Immature natural killer cell (primary cell): ENCODE data around the gene CDC14B. TPM values are rescaled to one million over a fixed set of nuclear protein-coding genes. Genes with fewer than 3 reads are reported as not detected.

Experiments used
- DNase-seq, 3 donors: peaks; one replicate each; pipeline ENCODE4 v3.0.0; 2022; ENCODE audit warnings: mixed read lengths in 1 of 3
- H3K27ac Mint-ChIP-seq, 6 donors: one replicate each; pipeline ENCODE4 v1.8.0; 2020; ENCODE audit warnings: mixed read lengths in 6 of 6, mild to moderate bottlenecking in 5 of 6, inconsistent platforms in 4 of 6, moderate library complexity in 3 of 6
- H3K27me3 Mint-ChIP-seq, 3 donors: one replicate each; pipeline ENCODE4 v1.8.0; 2020 to 2021; ENCODE audit warnings: low read depth in 3 of 3, mild to moderate bottlenecking in 3 of 3, mixed read lengths in 3 of 3, moderate library complexity in 3 of 3, inconsistent platforms in 1 of 3
- H3K36me3 Mint-ChIP-seq, 3 donors: one replicate each; pipeline ENCODE4 v1.8.0; 2020; ENCODE audit warnings: mixed read lengths in 3 of 3, inconsistent platforms in 2 of 3, mild to moderate bottlenecking in 2 of 3
- H3K4me1 Mint-ChIP-seq, 2 donors: one replicate each; pipeline ENCODE4 v1.8.0; 2020; ENCODE audit warnings: inconsistent platforms in 2 of 2, mild to moderate bottlenecking in 2 of 2, mixed read lengths in 2 of 2, moderate library complexity in 1 of 2
- H3K4me3 Mint-ChIP-seq, 5 donors: one replicate each; pipeline ENCODE4 v1.8.0; 2020; ENCODE audit warnings: mild to moderate bottlenecking in 5 of 5, mixed read lengths in 5 of 5, inconsistent platforms in 3 of 5, moderate library complexity in 3 of 5
- H3K9me3 Mint-ChIP-seq, 6 donors: one replicate each; pipeline ENCODE4 v1.8.0; 2020; ENCODE audit warnings: mild to moderate bottlenecking in 6 of 6, mixed read lengths in 6 of 6, inconsistent platforms in 4 of 6, moderate library complexity in 3 of 6
- polyA plus RNA-seq, 3 donors: library from polyadenylated mRNA; unstranded; fragments of 300-500 nt; fragmentation: Illumina TruSeq; gene quantifications; one replicate each; pipeline ENCODE4 v1.2.3, GENCODE V29; 2021

Gene CDC14B
- polyA plus RNA-seq, 3 donors from 2014 or later, result 2.7 to 4.3 (median 4.1) TPM

DNA sequence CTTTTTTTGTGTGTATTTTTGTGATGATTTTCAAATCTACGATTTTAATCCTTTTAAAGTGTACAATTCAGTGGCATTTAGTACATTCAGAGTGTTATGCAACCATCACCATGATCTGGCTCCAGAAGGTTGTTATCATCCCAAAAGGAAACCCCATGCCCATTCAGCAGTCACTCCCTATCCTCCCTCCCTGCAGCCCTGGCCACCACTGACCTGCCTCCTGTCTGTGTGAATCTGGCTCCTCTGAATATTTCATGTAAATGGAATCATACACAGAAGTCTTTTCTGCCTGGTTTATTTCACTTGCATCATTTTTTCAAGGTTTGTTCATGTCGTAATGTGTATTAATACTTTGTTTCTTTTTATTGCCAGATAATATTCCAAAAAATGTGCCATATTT lies 137.2 kb downstream of the CDC14B start:
- Mint-ChIP-seq H3K9me3 (no peaks in the 10 kb centered on the region), H3K4me3 (no peak overlapping the region), H3K27ac (no peak overlapping the region), H3K27me3 (peaks cover 0 to 1% (median 0%) of the 10 kb centered on the region in 3 donors), H3K4me1 (no peaks in the 10 kb centered on the region), H3K36me3 (peaks cover 21 to 37% (median 28%) of the 10 kb centered on the region in 3 donors)
- DNase-seq, result no peak

DNA sequence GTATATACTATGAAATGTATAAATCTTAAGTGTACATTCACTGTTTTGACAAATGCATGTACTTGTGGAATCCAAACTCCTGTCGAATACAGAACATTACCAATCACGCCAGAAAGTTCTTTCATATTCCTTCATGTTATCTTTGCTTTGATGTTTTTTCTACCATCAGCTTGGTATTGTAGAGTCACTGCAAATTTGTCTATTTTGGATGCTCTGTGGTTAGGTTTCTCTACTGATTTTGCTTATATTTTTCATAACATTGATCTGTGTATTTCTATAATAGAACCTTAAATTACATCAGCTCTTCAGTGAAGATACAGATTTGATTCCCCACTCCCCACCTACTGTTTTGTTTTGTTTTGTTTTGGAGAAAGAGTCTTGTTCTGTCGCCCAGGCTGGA lies 138.9 kb downstream of the CDC14B start:
- no peaks in the 10 kb centered on the region for H3K4me1 Mint-ChIP-seq
- H3K36me3 Mint-ChIP-seq, result peaks cover 19 to 36% (median 30%) of the 10 kb centered on the region in 3 donors
- H3K4me3 Mint-ChIP-seq, result no peak overlapping the region
- no peak overlapping the region for H3K27ac Mint-ChIP-seq
- no peaks in the 10 kb centered on the region for H3K9me3 Mint-ChIP-seq
- no peak for DNase-seq
- H3K27me3 Mint-ChIP-seq, result peaks cover 0 to 1% (median 0%) of the 10 kb centered on the region in 3 donors

DNA sequence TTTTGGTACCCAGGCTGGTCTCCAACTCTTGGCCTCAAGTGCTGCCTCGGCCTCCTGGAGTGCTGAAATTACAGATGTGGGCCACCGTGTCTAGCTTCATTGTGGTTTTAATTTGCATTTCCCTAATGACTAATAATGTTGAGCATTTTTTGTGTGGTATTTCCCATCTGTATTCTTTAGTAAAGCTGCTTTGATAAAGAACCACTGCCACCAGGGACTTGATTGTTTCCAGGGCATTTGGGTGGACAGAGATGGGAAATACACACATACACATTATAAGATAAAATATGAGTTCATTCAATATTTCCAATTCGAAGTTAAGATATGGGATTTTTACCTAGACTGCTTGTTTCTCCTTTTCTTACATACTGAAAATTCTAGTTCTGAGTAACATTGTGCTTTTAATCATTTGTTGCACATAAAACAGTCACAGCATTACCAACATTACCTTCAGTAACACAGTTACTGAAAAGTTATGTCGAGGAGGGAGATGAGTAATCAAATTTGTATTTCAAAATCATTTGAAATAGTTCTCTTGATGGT lies 140.7 kb downstream of the CDC14B start:
- no peaks in the 10 kb centered on the region for H3K4me1 Mint-ChIP-seq
- no peaks in the 10 kb centered on the region for H3K9me3 Mint-ChIP-seq
- peaks cover 0 to 1% (median 0%) of the 10 kb centered on the region in 3 donors for H3K27me3 Mint-ChIP-seq
- DNase-seq, result no peak
- no peak overlapping the region for H3K4me3 Mint-ChIP-seq
- peaks cover 5 to 24% (median 15%) of the 10 kb centered on the region in 3 donors for H3K36me3 Mint-ChIP-seq
- H3K27ac Mint-ChIP-seq, result no peak overlapping the region

DNA sequence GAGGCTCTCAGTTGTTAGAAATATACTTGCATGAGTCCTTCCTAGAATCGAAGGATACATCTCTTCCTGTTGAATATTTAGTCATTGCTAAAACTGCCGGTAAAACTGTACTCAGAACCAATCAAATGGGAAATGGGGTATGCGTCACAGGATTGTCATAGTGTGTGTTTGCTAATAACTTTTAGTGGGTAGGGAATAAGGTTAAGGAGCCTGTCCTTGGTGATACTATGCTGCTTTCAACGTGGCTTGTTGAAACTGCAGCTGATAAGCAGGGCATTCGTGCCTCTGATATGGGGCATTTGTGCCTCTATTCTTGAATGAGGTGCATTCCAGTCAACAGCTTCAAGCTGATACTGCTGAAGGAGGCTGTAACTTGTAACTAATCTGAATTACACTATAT lies 143.1 kb downstream of the CDC14B start:
- Mint-ChIP-seq H3K27ac (peak overlapping the region in 1 of 6 donors; percentile 33), H3K27me3 (no peaks in the 10 kb centered on the region), H3K4me3 (no peak overlapping the region), H3K4me1 (no peaks in the 10 kb centered on the region), H3K9me3 (no peaks in the 10 kb centered on the region), H3K36me3 (peaks cover 2 to 8% (median 5%) of the 10 kb centered on the region in 3 donors)
- no peak for DNase-seq

DNA sequence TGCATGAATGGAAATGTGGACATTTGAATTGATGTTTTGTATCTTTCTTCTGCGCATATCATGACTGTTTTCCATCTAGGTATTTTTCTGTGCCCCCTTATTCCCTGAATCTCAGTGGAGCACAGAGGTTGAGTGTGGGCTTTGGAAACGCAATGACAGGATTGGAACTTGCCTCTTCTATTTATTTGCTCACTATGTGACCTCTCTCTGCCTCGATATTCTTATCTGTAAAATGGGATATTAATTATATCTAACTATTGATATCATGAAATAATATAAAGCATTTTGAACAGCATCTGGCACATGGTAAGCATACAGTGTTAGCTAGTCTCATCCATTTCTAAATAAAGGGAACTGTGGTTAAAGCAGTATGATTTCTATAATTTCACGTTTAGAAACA lies 143.6 kb downstream of the CDC14B start:
- Mint-ChIP-seq H3K27me3 (no peaks in the 10 kb centered on the region), H3K9me3 (no peaks in the 10 kb centered on the region), H3K27ac (no peak overlapping the region), H3K4me1 (no peaks in the 10 kb centered on the region), H3K36me3 (peaks cover 6 to 12% (median 8%) of the 10 kb centered on the region in 3 donors), H3K4me3 (no peak overlapping the region)
- DNase-seq, result no peak

DNA sequence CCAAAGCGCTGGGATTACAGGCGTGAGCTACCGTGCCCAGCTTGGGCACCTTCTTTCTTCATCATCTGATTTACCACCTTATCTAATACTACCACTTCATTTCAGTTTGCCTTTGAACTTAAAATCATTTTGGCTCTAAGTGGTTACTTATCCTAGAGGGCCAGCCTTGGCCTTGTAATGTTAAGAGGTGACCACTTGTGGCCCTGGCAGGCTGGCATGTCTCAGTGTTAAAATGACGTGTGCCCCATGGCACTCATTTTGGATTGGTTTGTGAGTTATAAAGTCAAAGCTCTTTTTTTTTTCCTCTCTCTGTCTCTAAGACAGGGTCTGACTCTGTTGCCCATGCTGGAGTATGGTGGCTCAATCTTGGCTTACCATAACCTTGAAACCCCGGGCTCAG lies 151.9 kb downstream of the CDC14B start:
- Mint-ChIP-seq H3K9me3 (no peaks in the 10 kb centered on the region), H3K27me3 (no peaks in the 10 kb centered on the region), H3K4me1 (no peaks in the 10 kb centered on the region), H3K4me3 (no peak overlapping the region), H3K27ac (no peak overlapping the region), H3K36me3 (peaks cover 11 to 33% (median 13%) of the 10 kb centered on the region in 3 donors)
- no peak for DNase-seq

DNA sequence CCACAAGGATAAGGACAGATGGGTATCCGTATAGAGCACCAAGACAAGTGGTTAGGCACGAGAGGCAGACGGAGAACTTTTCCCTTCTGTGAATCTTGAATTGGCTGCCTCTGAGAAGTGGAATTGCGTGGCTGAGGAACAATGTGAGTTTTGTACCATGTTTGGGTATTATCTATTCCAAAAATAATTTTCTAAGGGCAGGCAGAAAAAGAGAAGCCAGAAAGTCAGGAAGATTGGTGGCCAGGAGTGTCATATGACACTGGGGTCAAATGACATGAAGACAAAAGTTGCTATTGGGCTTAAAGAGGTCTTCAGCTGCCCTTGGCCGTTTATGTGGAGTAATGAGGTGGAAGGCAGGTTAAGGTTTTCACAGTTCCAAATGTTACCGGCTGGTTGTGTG lies 155.2 kb downstream of the CDC14B start:
- H3K27me3 Mint-ChIP-seq, result no peaks in the 10 kb centered on the region
- no peaks in the 10 kb centered on the region for H3K9me3 Mint-ChIP-seq
- DNase-seq, result no peak
- no peaks in the 10 kb centered on the region for H3K4me1 Mint-ChIP-seq
- no peak overlapping the region for H3K27ac Mint-ChIP-seq
- peaks cover 5 to 34% (median 13%) of the 10 kb centered on the region in 3 donors for H3K36me3 Mint-ChIP-seq
- H3K4me3 Mint-ChIP-seq, result no peak overlapping the region

DNA sequence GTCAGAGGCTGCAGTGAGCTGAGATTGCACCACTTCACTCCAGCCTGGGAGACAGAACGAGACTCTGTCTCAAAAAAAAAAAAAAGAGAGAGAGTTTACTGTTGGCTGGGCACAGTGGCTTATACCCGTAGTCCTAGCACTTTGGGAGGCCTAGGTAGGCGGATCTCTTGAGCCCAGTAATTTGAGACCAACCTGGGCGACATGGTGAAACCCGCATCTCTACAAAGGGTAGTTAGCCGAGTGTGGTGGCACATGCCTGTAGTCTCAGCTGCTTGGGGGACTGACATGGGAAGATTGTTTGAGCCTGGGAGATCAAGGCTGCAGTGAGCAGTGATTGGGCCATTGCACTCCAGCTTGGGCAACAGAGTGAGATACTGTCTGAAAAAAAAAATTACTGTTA lies 157.1 kb downstream of the CDC14B start:
- Mint-ChIP-seq H3K27me3 (no peaks in the 10 kb centered on the region), H3K4me1 (no peaks in the 10 kb centered on the region), H3K27ac (no peak overlapping the region), H3K9me3 (no peaks in the 10 kb centered on the region), H3K36me3 (peaks cover 5 to 34% (median 13%) of the 10 kb centered on the region in 3 donors), H3K4me3 (no peak overlapping the region)
- no peak for DNase-seq

DNA sequence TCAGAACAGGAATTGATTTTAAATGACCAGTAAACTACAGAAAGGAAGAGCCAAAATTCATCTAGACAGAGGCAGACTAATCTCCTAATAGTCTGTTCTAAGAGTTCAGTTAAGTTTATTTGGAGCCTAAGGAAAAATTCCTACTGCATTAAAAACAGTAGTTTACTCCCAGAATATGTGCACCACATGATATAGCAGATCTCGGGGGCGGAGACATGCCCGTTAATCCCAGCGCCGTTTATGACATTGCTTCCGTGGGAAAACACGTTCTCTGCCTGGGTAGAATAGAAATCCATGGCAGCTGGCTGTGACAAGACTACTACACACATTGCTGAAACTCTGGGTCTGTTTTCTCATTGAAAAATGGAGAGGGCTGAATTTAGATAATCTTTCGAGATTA lies 158.3 kb downstream of the CDC14B start:
- no peak overlapping the region for H3K4me3 Mint-ChIP-seq
- peaks cover 5 to 33% (median 10%) of the 10 kb centered on the region in 3 donors for H3K36me3 Mint-ChIP-seq
- no peaks in the 10 kb centered on the region for H3K9me3 Mint-ChIP-seq
- no peak for DNase-seq
- H3K27me3 Mint-ChIP-seq, result no peaks in the 10 kb centered on the region
- no peaks in the 10 kb centered on the region for H3K4me1 Mint-ChIP-seq
- H3K27ac Mint-ChIP-seq, result no peak overlapping the region

DNA sequence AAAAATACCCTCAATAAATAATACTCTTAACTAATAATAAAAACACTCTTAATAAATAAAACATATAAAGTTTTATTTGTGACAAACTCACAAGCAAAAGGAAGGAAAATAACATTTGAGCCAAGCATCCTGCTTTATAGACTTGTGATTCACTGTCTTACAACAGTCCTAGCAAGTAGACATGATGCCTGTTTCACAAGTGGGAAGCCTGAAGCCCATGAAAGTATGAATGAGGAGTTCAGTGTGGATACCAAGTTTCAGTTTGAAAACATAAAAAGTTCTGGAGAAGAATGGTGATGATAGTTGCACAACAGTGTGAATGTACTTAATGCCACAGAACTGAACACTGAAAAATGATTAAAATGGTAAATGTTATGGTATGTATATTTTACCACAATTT lies 158.8 kb downstream of the CDC14B start:
- no peak for DNase-seq
- Mint-ChIP-seq H3K4me1 (no peaks in the 10 kb centered on the region), H3K9me3 (no peaks in the 10 kb centered on the region), H3K36me3 (peaks cover 4 to 28% (median 10%) of the 10 kb centered on the region in 3 donors), H3K27me3 (no peaks in the 10 kb centered on the region), H3K4me3 (no peak overlapping the region), H3K27ac (no peak overlapping the region)

DNA sequence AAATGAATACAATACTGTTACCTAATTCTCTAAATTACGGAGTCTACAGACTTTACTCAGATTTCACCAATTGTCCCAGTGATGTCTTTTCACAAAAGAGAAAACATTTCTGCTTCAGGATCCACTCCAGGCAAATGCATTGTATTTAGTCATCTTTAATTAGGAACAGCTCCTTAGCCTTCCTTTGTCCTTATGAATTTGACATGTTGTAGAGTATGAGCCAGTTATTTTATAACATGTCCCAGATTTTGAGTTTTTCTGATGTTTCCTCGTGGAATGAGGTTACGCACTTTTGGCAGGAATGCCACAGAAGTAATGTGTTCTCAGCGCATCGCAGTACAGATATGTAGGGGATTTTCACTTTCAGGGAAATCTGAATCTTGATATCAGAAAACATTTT lies 159.2 kb downstream of the CDC14B start:
- no peak for DNase-seq
- no peaks in the 10 kb centered on the region for H3K27me3 Mint-ChIP-seq
- H3K4me1 Mint-ChIP-seq, result no peaks in the 10 kb centered on the region
- no peak overlapping the region for H3K27ac Mint-ChIP-seq
- H3K4me3 Mint-ChIP-seq, result no peak overlapping the region
- H3K36me3 Mint-ChIP-seq, result peaks cover under 1 to 24% (median 6%) of the 10 kb centered on the region in 3 donors
- H3K9me3 Mint-ChIP-seq, result no peaks in the 10 kb centered on the region

DNA sequence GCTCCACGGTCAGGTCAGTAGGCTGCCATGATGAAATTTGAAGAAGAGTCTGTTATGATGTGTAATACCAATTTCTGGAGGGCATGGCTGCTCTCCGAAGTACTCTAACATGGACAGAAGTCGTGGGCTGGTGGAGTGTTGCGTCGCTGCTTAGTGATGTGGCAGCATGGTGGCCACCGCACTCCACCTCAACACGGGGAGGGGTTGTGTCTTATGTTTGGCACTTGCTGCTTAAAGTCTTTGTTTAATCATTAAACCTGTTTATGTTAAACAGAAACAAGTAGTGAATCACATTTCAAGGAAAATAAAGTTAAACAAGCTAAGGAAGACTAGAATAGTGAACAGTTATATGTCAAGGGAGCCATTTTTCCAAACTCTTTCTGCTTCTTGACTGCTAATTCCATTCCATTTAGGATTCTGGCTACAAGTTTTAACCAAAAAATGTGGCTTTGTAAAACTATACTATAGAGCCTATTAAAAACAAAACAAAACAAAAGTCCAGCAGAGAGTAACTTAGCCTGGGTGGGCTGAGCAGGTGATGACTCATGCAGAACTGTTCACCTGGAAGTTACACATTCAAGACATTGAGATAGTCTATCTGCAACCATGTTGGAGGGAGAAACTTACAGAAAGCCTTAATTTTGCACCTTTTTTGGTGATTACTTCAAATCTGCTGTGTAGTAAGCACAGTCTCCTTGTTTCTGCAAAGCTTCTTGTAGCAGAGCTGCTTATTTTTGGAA lies 160.2 kb downstream of the CDC14B start:
- no peaks in the 10 kb centered on the region for H3K4me1 Mint-ChIP-seq
- H3K9me3 Mint-ChIP-seq, result no peaks in the 10 kb centered on the region
- no peak for DNase-seq
- peak overlapping the region in 1 of 6 donors; percentile 45 for H3K27ac Mint-ChIP-seq
- H3K36me3 Mint-ChIP-seq, result peaks cover 0 to 19% (median 5%) of the 10 kb centered on the region in 3 donors
- H3K4me3 Mint-ChIP-seq, result no peak overlapping the region
- no peaks in the 10 kb centered on the region for H3K27me3 Mint-ChIP-seq

DNA sequence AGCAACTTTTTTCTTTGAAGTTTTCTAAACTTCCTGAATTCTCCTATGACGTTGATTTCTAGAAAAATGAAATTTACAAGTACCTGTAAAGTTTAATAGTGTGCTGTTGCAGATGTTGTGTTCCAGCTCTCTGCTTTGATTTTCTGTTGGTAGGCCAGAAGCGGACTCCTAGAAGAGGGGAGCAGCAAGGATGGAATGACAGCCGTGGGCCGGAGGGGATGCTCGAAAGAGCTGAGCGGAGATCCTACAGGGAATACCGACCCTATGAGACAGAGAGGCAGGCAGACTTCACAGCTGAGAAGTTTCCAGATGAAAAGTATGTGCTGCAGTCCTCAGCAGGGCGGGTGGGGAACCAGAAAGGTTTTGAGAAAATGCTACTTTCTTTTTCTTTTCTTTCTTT lies 161.4 kb downstream of the CDC14B start:
- H3K9me3 Mint-ChIP-seq, result no peaks in the 10 kb centered on the region
- DNase-seq, result no peak
- H3K36me3 Mint-ChIP-seq, result peaks cover 0 to 19% (median 8%) of the 10 kb centered on the region in 3 donors
- H3K4me1 Mint-ChIP-seq, result no peaks in the 10 kb centered on the region
- H3K4me3 Mint-ChIP-seq, result no peak overlapping the region
- no peaks in the 10 kb centered on the region for H3K27me3 Mint-ChIP-seq
- H3K27ac Mint-ChIP-seq, result no peak overlapping the region

DNA sequence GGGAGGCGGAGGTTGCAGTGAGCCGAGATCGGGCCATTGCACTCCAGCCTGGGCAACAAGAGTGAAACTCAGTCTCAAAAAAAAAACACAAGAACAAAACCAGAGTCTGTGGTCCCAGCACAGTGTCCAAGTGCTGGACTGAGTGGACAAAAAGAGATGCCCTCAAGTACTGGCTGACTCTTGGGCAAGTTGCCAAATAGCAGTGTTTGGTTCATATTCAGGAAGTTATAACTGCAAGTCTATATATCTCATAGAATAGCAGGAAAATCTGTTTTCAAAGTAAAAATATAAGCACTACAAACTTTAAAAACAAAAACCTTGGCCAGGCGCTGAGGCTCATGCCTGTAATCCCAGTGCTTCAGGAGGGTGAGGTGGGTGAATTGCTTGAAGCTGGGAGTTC lies 162.4 kb downstream of the CDC14B start:
- no peaks in the 10 kb centered on the region for H3K9me3 Mint-ChIP-seq
- H3K4me3 Mint-ChIP-seq, result no peak overlapping the region
- H3K4me1 Mint-ChIP-seq, result peaks cover 0 to 4% of the 10 kb centered on the region in 2 donors
- H3K27me3 Mint-ChIP-seq, result peaks cover 0 to 2% (median 0%) of the 10 kb centered on the region in 3 donors
- peaks cover 0 to 19% (median 8%) of the 10 kb centered on the region in 3 donors for H3K36me3 Mint-ChIP-seq
- no peak for DNase-seq
- H3K27ac Mint-ChIP-seq, result no peak overlapping the region
